GM19240 (cell line): ENCODE results near the gene RAB11FIP4.

ENCODE experiments used
- DNase-seq: peaks from one replicate; pipeline ENCODE4 v3.0.0; 2011; ENCODE audit warnings: low spot score; ENCODE audit not compliant: insufficient read length

RAB11FIP4 gene

GRCh38 chr17:31405890-31406371, 14.5 kb downstream of the RAB11FIP4 start:
- no peak for DNase-seq

GRCh38 chr17:31408586-31408985, 17.1 kb downstream of the RAB11FIP4 start:
- DNase-seq: no peak

- DNase-seq: no peak
Measured at GRCh38 chr17:31411707-31412285, 20.3 kb downstream of the RAB11FIP4 start.

- DNase-seq: no peak
Measured at GRCh38 chr17:31412511-31412910, 21.0 kb downstream of the RAB11FIP4 start.

- no peak for DNase-seq
Measured at GRCh38 chr17:31413081-31413799, 21.8 kb downstream of the RAB11FIP4 start.

GRCh38 chr17:31413874-31414549, 22.5 kb downstream of the RAB11FIP4 start:
- no peak for DNase-seq

GRCh38 chr17:31414550-31414918, 23.1 kb downstream of the RAB11FIP4 start:
- DNase-seq: no peak

GRCh38 chr17:31415004-31415454, 23.6 kb downstream of the RAB11FIP4 start:
- DNase-seq: no peak

GRCh38 chr17:31415640-31416502, 24.4 kb downstream of the RAB11FIP4 start:
- DNase-seq: no peak

GRCh38 chr17:31416503-31416923, 25.0 kb downstream of the RAB11FIP4 start:
- no peak for DNase-seq

- no peak for DNase-seq
Measured at GRCh38 chr17:31417051-31417792, 25.7 kb downstream of the RAB11FIP4 start.

- no peak for DNase-seq
Measured at GRCh38 chr17:31418773-31419350, 27.4 kb downstream of the RAB11FIP4 start.

- DNase-seq: no peak
Measured at GRCh38 chr17:31422443-31422842, 31.0 kb downstream of the RAB11FIP4 start.

GRCh38 chr17:31424944-31425281, 33.4 kb downstream of the RAB11FIP4 start:
- DNase-seq: no peak

GRCh38 chr17:31425282-31426040, 34.0 kb downstream of the RAB11FIP4 start:
- no peak for DNase-seq

- no peak for DNase-seq
Measured at GRCh38 chr17:31427684-31428083, 36.2 kb downstream of the RAB11FIP4 start.

GRCh38 chr17:31428111-31428510, 36.6 kb downstream of the RAB11FIP4 start:
- DNase-seq: no peak

- no peak for DNase-seq
Measured at GRCh38 chr17:31428512-31428911, 37.0 kb downstream of the RAB11FIP4 start.

GRCh38 chr17:31431098-31431851, 39.8 kb downstream of the RAB11FIP4 start:
- DNase-seq: no peak
